ENCODE measurements around the gene LAMTOR4. TPM values are rescaled to one million over a fixed set of nuclear protein-coding genes. Genes with fewer than 3 reads are reported as not detected.
A peak's percentile ranks its signal among the peaks of the same experiment; 100 is the strongest.

LAMTOR4 gene
- total and polyA plus RNA-seq, 2 of the 13 experiments (the other 11 are each of a cell fraction or from before 2014, with no cell fraction given): 115 to 118 TPM

- TF ChIP-seq ZNF510 (CRISPR knock-in tag; IDR thresholded peaks at IDR 0.05; ENCODE audit: low read depth): no peak
- TF ChIP-seq TBX3 (IDR thresholded peaks at IDR 0.05; ENCODE audit: borderline replicate concordance): no peak
- no peak for TF ChIP-seq HIVEP1 (CRISPR knock-in tag; IDR thresholded peaks at IDR 0.05)
- TF ChIP-seq ZNF329 (CRISPR knock-in tag; IDR thresholded peaks at IDR 0.05; ENCODE audit: low read depth): no peak
- TF ChIP-seq, protein P1, sequence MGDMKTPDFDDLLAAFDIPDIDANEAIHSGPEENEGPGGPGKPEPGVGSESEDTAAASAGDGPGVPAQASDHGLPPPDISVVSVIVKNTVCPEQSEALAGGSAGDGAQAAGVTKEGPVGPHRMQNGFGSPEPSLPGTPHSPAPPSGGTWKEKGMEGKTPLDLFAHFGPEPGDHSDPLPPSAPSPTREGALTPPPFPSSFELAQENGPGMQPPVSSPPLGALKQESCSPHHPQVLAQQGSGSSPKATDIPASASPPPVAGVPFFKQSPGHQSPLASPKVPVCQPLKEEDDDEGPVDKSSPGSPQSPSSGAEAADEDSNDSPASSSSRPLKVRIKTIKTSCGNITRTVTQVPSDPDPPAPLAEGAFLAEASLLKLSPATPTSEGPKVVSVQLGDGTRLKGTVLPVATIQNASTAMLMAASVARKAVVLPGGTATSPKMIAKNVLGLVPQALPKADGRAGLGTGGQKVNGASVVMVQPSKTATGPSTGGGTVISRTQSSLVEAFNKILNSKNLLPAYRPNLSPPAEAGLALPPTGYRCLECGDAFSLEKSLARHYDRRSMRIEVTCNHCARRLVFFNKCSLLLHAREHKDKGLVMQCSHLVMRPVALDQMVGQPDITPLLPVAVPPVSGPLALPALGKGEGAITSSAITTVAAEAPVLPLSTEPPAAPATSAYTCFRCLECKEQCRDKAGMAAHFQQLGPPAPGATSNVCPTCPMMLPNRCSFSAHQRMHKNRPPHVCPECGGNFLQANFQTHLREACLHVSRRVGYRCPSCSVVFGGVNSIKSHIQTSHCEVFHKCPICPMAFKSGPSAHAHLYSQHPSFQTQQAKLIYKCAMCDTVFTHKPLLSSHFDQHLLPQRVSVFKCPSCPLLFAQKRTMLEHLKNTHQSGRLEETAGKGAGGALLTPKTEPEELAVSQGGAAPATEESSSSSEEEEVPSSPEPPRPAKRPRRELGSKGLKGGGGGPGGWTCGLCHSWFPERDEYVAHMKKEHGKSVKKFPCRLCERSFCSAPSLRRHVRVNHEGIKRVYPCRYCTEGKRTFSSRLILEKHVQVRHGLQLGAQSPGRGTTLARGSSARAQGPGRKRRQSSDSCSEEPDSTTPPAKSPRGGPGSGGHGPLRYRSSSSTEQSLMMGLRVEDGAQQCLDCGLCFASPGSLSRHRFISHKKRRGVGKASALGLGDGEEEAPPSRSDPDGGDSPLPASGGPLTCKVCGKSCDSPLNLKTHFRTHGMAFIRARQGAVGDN (CRISPR knock-in tag; IDR thresholded peaks at IDR 0.05): peak; percentile 88
- TF ChIP-seq ZNF34 (CRISPR knock-in tag; IDR thresholded peaks at IDR 0.05; ENCODE audit: borderline replicate concordance): no peak
- no peak for TF ChIP-seq NFE2L1 (CRISPR knock-in tag; IDR thresholded peaks at IDR 0.05; ENCODE audit: borderline replicate concordance)
- TF ChIP-seq, protein P2, sequence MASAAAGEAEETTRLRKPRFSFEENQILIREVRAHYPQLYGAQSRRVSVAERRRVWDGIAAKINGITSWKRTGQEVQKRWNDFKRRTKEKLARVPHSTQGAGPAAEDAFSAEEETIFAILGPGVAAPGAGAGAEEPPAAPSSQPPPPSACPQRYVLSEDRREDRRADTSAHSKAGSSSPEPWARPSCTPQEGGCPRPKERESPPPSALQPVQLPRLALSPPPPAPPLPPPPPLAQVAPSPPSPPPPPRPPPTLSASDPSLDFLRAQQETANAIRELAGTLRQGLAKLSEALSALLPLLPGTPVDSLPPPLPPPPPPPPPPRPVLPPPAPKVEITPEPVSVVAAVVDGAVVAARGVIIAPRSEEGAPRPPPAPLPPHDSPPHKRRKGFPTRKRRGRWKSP (CRISPR knock-in tag; IDR thresholded peaks at IDR 0.05): no peak
- TF ChIP-seq SRSF9 (IDR thresholded peaks at IDR 0.05; ENCODE audit: borderline replicate concordance, insufficient read depth, low read depth, low read length, poor library complexity, severe bottlenecking): no peak
- no peak for TF ChIP-seq RBM22 (optimal IDR thresholded peaks at IDR 0.05; ENCODE audit: low read length)
- TF ChIP-seq HDAC6 (IDR thresholded peaks at IDR 0.05; ENCODE audit: low read depth, low read length): no peak
- peak; percentile 83; the same call in 1 of the 2 replicates for TF ChIP-seq HBP1 (CRISPR knock-in tag; IDR thresholded peaks at IDR 0.05; ENCODE audit: low read depth)
- TF ChIP-seq PTBP1 (IDR thresholded peaks at IDR 0.05; ENCODE audit: low read depth, low read length, poor library complexity, severe bottlenecking): no peak
- 0 out of 2 replicates have a peak, but pooled peaks have one; percentile 18 for TF ChIP-seq HHEX (CRISPR knock-in tag; IDR thresholded peaks at IDR 0.05)
- TF ChIP-seq TRAFD1 (CRISPR knock-in tag; IDR thresholded peaks at IDR 0.05; ENCODE audit: borderline replicate concordance): no peak
- TF ChIP-seq MEF2D (CRISPR knock-in tag; IDR thresholded peaks at IDR 0.05): no peak
- TF ChIP-seq PHF21A (CRISPR knock-in tag; IDR thresholded peaks at IDR 0.05): peak; percentile 57; the same call in 1 of the 2 replicates
- TF ChIP-seq ZSCAN21 (CRISPR knock-in tag; IDR thresholded peaks at IDR 0.05; ENCODE audit: borderline replicate concordance): 0 out of 2 replicates have a peak, but pooled peaks have one; percentile 55
- TF ChIP-seq, protein P3, sequence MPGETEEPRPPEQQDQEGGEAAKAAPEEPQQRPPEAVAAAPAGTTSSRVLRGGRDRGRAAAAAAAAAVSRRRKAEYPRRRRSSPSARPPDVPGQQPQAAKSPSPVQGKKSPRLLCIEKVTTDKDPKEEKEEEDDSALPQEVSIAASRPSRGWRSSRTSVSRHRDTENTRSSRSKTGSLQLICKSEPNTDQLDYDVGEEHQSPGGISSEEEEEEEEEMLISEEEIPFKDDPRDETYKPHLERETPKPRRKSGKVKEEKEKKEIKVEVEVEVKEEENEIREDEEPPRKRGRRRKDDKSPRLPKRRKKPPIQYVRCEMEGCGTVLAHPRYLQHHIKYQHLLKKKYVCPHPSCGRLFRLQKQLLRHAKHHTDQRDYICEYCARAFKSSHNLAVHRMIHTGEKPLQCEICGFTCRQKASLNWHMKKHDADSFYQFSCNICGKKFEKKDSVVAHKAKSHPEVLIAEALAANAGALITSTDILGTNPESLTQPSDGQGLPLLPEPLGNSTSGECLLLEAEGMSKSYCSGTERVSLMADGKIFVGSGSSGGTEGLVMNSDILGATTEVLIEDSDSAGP (CRISPR knock-in tag; IDR thresholded peaks at IDR 0.05; ENCODE audit: borderline replicate concordance): peak; percentile 47; the same call in 1 of the 2 replicates
- no peak for TF ChIP-seq HES4 (CRISPR knock-in tag; IDR thresholded peaks at IDR 0.05; ENCODE audit: borderline replicate concordance)
These were observed 26.7 kb upstream of the LAMTOR4 start (continued) for GRCh38 chr7:100122067-100122466.
